GM15510 (cell line): Measurements from ENCODE around the gene OR5B12.

Experiments used
- POLR2A ChIP-seq: IDR thresholded peaks from 3 replicates; pipeline ENCODE4 v1.6.1; 2011; ENCODE audit warnings: borderline replicate concordance; ENCODE audit not compliant: insufficient read length; ENCODE audit errors: extremely low read depth

OR5B12 gene

GRCh38 chr11:58394195-58394594 lies 47.8 kb downstream of the OR5B12 start:
- TF ChIP-seq POLR2A: no peak

DNA sequence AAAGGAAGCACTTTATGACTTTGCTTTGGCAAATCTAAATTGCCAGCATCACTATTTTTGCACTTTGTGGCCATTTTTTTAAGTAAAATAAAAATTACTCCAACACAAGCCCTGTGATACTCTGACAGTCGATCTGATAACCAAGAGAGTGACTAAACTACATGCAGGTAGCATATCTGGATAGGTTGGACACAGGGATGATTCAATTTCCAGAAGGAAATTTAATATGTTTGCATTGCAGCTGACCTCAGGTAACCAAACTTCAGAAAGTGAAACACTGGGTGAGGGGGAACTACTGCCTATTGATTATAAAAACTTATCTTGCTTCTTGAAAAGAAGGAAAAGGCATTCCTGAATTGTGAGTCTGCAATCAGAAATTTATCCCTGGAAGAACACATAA lies 49.3 kb downstream of the OR5B12 start:
- TF ChIP-seq POLR2A: no peak

- no peak for TF ChIP-seq POLR2A
These were observed 50.2 kb downstream of the OR5B12 start for GRCh38 chr11:58391879-58392278.

GRCh38 chr11:58390551-58391063 lies 51.4 kb downstream of the OR5B12 start:
- TF ChIP-seq POLR2A: no peak
